ENCODE results near the gene SF3A2. TPM values are rescaled to one million over a fixed set of nuclear protein-coding genes. Genes with fewer than 3 reads are reported as not detected.

The SF3A2 gene
- total RNA-seq, 4 donors from 2014 or later: 13.2 to 31.1 (median 24.5) TPM

DNA sequence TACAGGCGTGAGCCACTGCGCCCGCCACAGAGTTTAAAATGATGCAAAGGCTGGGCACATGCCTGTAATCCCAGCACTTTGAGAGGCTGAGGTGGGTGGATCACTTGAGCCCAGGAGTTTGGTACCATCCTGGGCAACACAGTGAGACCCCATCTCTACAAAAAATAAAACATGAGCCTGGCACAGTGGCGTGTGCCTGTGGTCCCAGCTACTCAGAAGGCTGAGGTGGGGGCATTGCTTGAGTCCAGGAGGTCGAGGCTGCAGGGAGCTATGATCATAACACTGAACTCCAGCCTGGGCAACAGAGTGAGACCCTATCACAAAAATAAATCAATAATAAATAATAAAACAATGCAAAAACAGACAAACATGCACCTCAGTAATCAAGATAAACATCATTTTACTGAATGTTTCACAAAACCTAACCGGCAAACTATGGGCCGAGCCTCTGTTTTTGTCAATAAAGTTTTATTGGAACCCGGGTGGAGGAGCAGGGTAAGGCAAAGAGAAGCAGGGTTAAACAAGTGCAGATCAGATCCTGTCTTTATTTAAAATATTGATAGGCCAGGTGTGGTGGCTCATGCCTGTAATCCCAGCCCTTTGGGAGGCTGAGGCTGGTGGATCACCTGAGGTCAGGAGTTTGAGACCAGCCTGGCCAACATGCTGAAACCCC lies 47.3 kb downstream of the SF3A2 start:
- DNase-seq (ENCODE audit: low spot score) (no peak), ATAC-seq (ENCODE audit: low FRiP score) (no peak)
- TF ChIP-seq, protein P1, sequence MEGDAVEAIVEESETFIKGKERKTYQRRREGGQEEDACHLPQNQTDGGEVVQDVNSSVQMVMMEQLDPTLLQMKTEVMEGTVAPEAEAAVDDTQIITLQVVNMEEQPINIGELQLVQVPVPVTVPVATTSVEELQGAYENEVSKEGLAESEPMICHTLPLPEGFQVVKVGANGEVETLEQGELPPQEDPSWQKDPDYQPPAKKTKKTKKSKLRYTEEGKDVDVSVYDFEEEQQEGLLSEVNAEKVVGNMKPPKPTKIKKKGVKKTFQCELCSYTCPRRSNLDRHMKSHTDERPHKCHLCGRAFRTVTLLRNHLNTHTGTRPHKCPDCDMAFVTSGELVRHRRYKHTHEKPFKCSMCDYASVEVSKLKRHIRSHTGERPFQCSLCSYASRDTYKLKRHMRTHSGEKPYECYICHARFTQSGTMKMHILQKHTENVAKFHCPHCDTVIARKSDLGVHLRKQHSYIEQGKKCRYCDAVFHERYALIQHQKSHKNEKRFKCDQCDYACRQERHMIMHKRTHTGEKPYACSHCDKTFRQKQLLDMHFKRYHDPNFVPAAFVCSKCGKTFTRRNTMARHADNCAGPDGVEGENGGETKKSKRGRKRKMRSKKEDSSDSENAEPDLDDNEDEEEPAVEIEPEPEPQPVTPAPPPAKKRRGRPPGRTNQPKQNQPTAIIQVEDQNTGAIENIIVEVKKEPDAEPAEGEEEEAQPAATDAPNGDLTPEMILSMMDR (IDR thresholded peaks at IDR 0.05): no peak

DNA sequence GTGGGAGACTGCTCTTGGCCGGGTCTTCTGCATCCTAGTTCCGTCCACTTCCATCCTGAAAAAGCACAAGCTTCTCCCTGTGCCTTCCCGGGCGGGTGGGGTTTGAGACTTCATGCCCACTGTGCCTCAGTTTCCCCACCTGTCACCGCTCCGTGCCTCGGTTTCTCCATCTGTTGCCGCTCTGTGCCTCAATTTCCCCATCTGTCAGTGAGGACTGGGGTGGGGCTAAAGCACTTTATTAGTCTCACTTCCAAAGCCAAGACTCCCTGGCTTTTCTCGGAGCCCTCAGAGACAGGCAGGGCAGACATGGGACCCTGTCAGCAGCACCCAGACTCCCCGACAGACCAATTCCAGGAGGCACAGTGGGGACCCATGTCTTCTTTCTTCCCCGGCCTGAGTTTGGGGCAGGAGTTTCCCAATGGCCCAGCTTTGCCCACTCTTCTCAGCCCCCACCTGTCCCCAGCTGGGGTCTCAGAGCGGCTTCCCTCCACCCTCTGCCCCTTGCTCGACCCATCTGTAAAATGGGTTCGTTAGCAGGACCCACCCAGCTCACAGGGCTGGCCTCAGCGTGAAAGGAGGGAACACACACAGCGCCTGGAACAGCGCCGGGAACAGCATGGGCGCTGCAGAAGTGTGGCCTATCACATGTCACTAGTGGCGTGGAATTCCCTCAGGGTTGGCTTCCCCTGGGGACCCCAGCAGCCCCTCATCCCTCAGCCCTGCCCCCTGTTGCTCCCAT lies 49.9 kb downstream of the SF3A2 start:
- DNase-seq (ENCODE audit: low spot score) (no peak), ATAC-seq (ENCODE audit: low FRiP score) (no peak)
- TF ChIP-seq, protein P1 (IDR thresholded peaks at IDR 0.05): no peak

DNA sequence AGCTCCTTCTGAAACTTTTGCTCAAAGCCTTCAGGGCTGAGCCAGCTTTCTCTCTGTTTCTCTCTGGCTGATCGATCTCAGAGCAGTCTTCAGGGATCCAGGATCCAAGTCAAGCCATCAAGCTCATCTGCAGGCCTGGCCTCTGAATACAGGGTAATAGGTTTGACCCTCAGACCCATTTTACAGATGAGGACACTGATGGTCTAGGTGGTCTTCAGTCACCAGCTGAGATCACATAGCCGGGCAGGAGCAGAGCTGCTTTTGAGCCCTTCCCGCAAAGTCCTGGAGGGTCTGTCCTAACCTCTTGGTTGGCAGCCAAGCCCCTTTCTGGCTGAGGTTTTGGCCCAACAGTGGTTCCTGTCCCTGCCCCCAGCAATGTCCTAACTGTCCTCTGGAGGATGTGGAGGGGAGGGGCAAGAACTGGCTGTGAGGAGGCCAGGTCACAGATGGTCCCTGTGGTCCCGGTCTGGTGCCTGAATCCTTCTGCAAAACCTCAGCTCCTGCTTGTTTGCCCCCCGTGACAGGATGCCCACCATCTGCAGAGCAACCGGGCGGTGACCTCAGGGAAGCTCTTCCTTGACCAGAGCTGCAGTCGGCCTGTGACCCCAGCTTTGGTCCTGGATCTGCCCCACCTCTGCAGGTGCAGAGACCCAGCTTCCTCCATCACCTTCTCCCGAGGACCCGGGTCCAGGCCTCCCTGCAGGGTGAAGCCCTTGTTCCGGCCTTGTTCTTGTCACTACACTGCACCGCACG lies 51.1 kb downstream of the SF3A2 start:
- DNase-seq (ENCODE audit: low spot score) (no peak), ATAC-seq (ENCODE audit: low FRiP score) (no peak)
- TF ChIP-seq, protein P1 (IDR thresholded peaks at IDR 0.05): no peak

DNA sequence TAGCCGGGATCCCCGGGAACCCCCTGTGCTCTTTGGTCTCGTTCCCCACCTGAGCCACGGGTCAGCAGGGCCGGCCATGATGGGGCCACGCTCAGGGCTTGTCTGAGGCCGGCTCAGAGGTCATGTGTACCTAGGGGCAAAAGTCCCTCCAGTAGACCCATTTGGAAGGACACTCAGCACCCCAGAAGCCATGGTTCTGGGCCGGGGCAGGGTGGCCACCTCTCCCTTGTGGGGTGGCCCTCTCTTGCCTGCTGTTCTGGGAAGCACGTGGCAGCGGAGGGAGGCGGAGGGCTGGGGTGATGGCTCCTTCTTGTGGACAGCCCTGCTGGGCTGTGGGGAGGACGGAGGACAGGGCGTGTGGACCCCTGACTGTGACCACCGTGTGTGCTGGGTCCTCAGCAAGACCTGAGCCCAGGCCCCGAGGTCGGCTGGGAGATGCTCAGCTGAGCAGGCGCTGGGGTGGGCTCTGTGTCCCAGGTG lies 51.8 kb downstream of the SF3A2 start:
- ATAC-seq (ENCODE audit: low FRiP score) (peak; percentile 18), DNase-seq (ENCODE audit: low spot score) (no peak)
- TF ChIP-seq, protein P1 (IDR thresholded peaks at IDR 0.05): no peak

DNA sequence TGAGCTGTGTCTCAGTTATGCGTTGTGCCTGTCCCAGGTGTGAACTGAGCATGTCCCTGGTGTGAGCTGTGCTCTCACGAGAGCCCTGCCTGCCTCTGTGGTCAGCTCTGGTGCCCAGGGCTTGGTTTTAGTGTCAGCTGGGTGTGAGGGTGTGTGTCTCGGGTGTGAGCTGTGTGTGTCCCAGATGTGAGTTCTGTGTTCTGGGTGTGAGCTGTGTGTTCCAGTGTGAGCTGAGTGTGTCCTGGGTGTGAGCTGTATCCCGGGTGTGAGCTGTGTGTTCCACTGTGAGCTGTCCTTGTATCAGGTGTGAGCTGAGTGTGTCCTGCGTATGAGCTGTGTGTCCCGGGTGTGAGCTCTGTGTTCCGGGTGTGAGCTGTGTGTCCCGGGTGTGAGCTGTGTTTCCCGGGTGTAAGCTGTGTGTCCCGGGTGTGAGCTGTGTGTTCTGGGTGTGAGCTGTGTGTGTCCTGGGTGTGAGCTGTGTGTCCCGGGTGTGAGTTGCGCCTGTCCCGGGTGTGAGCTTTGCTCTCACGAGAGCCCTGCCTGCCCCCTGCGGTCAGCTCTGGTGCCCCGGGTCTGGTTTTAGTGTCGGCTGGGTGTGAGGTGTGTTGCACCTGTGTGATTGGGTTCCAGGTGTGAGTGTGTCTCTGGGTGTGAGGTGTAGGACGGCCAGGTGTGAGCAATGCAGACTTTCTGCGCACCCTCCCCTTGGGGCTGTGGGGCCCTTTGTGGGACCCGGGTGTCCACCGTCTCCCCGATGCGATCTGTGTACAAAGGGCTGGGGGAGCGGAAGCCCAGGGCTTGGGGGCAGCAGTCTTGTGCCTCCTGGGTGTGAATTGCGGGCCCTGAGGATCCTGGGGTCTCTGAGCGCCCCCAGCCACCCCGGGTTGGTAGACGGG lies 52.4 kb downstream of the SF3A2 start:
- peak; percentile 6 for ATAC-seq (ENCODE audit: low FRiP score)
- TF ChIP-seq, protein P1 (IDR thresholded peaks at IDR 0.05): no peak
- no peak for DNase-seq (ENCODE audit: low spot score)

DNA sequence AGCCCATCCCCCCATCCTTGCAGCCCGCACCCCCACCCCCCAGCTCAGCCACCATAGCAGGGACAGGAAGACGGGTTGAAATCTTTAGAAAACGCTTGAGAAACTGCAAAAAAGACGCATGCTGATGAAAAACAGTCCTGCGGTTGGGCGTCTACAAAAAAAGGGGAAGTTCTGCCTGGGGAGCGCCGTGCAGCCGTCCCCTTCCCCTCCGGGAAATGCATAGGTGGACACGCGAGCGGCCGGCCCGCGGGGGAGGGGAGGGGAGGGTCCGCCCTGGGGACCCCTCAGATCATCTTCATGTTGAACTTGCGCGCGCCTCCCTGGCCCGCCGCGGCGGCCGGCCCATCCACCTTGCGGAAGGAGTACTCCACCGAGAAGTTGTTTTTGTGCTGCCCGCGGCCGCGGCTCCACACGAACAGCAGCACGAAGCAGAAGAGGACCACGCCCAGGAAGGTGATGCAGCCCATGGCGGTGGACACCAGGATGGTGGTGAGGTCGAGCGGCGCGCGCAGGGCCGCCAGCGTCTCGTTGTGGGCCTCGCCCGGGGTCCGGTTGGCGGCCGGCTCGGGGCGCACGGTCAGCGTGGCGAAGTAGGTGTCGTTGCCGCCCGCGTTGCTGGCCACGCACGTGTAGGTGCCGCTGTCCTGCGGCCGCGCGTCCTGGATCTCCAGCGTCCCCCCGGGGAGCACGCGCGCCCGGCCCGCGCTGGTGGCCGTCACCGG lies 53.3 kb downstream of the SF3A2 start:
- TF ChIP-seq, protein P1 (IDR thresholded peaks at IDR 0.05): no peak
- ATAC-seq (ENCODE audit: low FRiP score) (no peak), DNase-seq (ENCODE audit: low spot score) (no peak)
